ENCODE results near the gene NHERF2.
"Not testable (repeated sequence)": the region's sequence is repeated elsewhere in the genome, so short reads cannot be mapped to it uniquely, and the experiment has no call there.

The NHERF2 gene

GRCh38 chr16:2028620-2029220 is 2.0 kb downstream of the NHERF2 start:
- DNase-seq: no peak

- no peak for DNase-seq
Measured at GRCh38 chr16:2029350-2029749, 2.6 kb downstream of the NHERF2 start.

GRCh38 chr16:2030036-2030435 is 3.3 kb downstream of the NHERF2 start:
- no peak for DNase-seq

- no peak for DNase-seq
Measured at GRCh38 chr16:2031081-2031577, 4.4 kb downstream of the NHERF2 start.

- no peak for DNase-seq
Measured at GRCh38 chr16:2032285-2033056, 5.8 kb downstream of the NHERF2 start.

- no peak for DNase-seq
Measured at GRCh38 chr16:2033057-2033908, 6.6 kb downstream of the NHERF2 start.

GRCh38 chr16:2033909-2034695 is 7.4 kb downstream of the NHERF2 start:
- not testable (repeated sequence) for DNase-seq

- DNase-seq: no peak
Measured at GRCh38 chr16:2034696-2035430, 8.2 kb downstream of the NHERF2 start.

- no peak for DNase-seq
Measured at GRCh38 chr16:2035431-2036199, 8.9 kb downstream of the NHERF2 start.

GRCh38 chr16:2036200-2036966 is 9.7 kb downstream of the NHERF2 start:
- no peak for DNase-seq

- DNase-seq: no peak
Measured at GRCh38 chr16:2037115-2037514, 10.4 kb downstream of the NHERF2 start.

GRCh38 chr16:2037647-2038381 is 11.1 kb downstream of the NHERF2 start:
- no peak for DNase-seq

GRCh38 chr16:2038382-2039231 is 11.9 kb downstream of the NHERF2 start:
- no peak for DNase-seq

GRCh38 chr16:2039274-2040031 is 12.8 kb downstream of the NHERF2 start:
- no peak for DNase-seq

- DNase-seq: no peak
Measured at GRCh38 chr16:2040041-2040786, 13.5 kb downstream of the NHERF2 start.

GRCh38 chr16:2040787-2041522 is 14.3 kb downstream of the NHERF2 start:
- DNase-seq: no peak
